ENCODE results near the gene RBM28.

- TF ChIP-seq CTCF (IDR thresholded peaks at IDR 0.05; ENCODE audit: low read depth, low read length), result no peak
- no peak for TF ChIP-seq POLR2A (IDR thresholded peaks at IDR 0.05; ENCODE audit: extremely low read depth, insufficient read length)
These were observed 36.3 kb upstream of the RBM28 start for GRCh38 chr7:128379900-128380479.

Measured in NB4 (cell line).